Nephron (organoid): ENCODE results near the gene LRIF1.

ENCODE experiments used
- H3K27ac Mint-ChIP-seq, 3 experiments: 2 replicates each; pipeline ENCODE4 v1.8.0; 2020; ENCODE audit warnings: mixed read lengths in 3 of 3, mild to moderate bottlenecking in 2 of 3, moderate library complexity in 1 of 3
- H3K27me3 Mint-ChIP-seq: 2 replicates; pipeline ENCODE4 v1.8.0; 2021; ENCODE audit warnings: low read depth, mild to moderate bottlenecking, moderate library complexity, mixed read lengths
- H3K36me3 Mint-ChIP-seq: 2 replicates; pipeline ENCODE4 v1.8.0; 2020; ENCODE audit warnings: low read depth, mixed read lengths
- H3K4me1 Mint-ChIP-seq: 2 replicates; pipeline ENCODE4 v1.8.0; 2020; ENCODE audit warnings: mixed read lengths
- H3K4me3 Mint-ChIP-seq, 3 experiments: 2 replicates each; pipeline ENCODE4 v1.8.0; 2020; ENCODE audit warnings: mild to moderate bottlenecking in 3 of 3, mixed read lengths in 3 of 3, moderate library complexity in 2 of 3
- H3K9me3 Mint-ChIP-seq: 2 replicates; pipeline ENCODE4 v1.8.0; 2020; ENCODE audit warnings: mixed read lengths
- TF ChIP-seq, protein P1 (sequence below), 3 experiments: fragments of 200-600 bp; sonication (generic); IDR thresholded peaks; one replicate each; pipeline ENCODE4 v1.5.0; 2021; ENCODE audit warnings: antibody characterized with exemption in 3 of 3; ENCODE audit not compliant: unreplicated experiment in 3 of 3

The LRIF1 gene

DNA sequence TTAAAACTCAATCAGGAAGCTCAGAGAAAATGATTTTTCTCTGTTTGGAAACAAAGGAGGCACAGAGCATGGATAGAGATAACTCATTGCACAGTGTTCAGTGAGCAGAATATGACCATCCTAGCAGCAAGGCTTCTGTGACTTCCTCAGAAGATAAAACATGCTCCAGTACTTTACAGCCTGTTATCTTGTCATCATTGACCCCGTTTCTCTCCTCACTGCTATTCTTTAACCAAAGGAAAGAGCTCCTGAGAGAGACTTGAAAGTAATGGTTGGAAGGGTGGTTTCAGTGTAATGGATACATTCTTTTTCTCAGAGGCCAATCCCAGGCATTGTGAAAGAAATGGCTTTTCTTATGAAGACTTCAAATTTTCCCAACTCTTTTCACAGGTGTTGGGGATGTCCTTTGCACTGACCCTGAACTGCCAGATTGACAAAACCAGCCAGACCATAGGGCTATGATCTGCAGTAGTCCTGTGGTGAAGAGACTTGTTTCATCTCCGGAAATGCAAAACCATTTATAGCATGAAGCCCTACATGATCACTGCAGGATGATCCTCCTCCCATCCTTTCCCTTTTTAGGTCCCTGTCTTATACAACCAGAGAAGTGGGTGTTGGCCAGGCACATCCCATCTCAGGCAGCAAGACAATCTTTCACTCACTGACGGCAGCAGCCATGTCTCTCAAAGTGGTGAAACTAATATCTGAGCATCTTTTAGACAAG, 64.8 kb downstream of the LRIF1 start:
- H3K27me3 Mint-ChIP-seq: peaks cover 4% of the 10 kb centered on the region
- no peaks in the 10 kb centered on the region for H3K9me3 Mint-ChIP-seq
- no peak overlapping the region for H3K27ac Mint-ChIP-seq
- TF ChIP-seq, protein P1, sequence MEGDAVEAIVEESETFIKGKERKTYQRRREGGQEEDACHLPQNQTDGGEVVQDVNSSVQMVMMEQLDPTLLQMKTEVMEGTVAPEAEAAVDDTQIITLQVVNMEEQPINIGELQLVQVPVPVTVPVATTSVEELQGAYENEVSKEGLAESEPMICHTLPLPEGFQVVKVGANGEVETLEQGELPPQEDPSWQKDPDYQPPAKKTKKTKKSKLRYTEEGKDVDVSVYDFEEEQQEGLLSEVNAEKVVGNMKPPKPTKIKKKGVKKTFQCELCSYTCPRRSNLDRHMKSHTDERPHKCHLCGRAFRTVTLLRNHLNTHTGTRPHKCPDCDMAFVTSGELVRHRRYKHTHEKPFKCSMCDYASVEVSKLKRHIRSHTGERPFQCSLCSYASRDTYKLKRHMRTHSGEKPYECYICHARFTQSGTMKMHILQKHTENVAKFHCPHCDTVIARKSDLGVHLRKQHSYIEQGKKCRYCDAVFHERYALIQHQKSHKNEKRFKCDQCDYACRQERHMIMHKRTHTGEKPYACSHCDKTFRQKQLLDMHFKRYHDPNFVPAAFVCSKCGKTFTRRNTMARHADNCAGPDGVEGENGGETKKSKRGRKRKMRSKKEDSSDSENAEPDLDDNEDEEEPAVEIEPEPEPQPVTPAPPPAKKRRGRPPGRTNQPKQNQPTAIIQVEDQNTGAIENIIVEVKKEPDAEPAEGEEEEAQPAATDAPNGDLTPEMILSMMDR (IDR thresholded peaks at IDR 0.05; ENCODE audit: unreplicated experiment in 3 of 3): no peak
- H3K4me3 Mint-ChIP-seq: no peak overlapping the region
- H3K4me1 Mint-ChIP-seq: no peaks in the 10 kb centered on the region
- no peaks in the 10 kb centered on the region for H3K36me3 Mint-ChIP-seq

DNA sequence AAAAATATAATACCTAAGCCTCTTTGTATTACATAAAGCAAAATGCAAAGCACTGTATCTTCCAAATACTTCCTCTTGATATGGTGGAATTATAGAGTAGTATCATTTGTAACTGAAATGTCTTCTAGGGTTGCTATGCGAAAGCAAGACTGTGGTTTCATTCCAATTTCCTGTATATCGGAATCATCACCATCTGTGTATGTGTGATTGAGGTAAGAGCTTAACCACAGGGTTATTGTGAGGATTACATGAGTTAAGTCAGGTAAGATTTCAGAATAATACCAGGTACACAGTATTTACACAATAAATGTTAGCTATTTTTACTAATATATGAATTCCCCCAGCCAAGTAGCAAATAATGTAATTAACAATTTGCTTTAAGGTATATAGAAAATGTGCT, 66.0 kb downstream of the LRIF1 start:
- Mint-ChIP-seq H3K4me1 (no peaks in the 10 kb centered on the region), H3K9me3 (no peaks in the 10 kb centered on the region), H3K27me3 (peaks cover 4% of the 10 kb centered on the region), H3K36me3 (no peaks in the 10 kb centered on the region), H3K27ac (no peak overlapping the region), H3K4me3 (no peak overlapping the region)
- TF ChIP-seq, protein P1 (IDR thresholded peaks at IDR 0.05; ENCODE audit: unreplicated experiment in 3 of 3): no peak
